Measurements from ENCODE around the gene PSMD13. TPM values are rescaled to one million over a fixed set of nuclear protein-coding genes. Genes with fewer than 3 reads are reported as not detected.
A peak's percentile ranks its signal among the peaks of the same experiment; 100 is the strongest.
"Not testable (repeated sequence)": the region's sequence is repeated elsewhere in the genome, so short reads cannot be mapped to it uniquely, and the experiment has no call there.

PSMD13 gene
- polyA plus RNA-seq, 1 donor (not counting 4 experiments of a cell fraction or from before 2014, with no cell fraction given), result 184 TPM

DNA sequence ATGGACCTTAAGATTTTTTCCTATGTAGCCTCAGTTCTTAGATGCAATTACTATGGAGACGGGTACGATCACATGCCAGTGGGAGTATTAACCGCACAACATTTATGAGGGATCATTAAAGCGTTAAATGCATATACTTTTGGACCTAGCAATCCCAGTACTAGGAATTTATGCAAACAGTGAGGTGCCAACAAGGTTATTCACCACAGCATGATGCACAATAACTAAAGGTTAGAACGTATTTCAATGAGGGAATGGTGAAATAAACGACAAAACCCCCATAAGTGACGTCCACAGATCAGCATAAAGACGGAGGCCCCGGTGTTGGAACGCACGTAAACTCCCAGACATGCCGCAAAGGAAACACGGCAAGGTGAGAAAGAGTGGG is 1.2 kb upstream of the PSMD13 start:
- peaks cover 5 to 9% of the 10 kb centered on the region in 2 experiments for H3K36me3 ChIP-seq (ENCODE audit: control insufficient read depth in 2 of 2, extremely low read depth in 1 of 2, insufficient read depth in 2 of 2, low read length in 2 of 2)
- H3K9ac ChIP-seq (ENCODE audit: control insufficient read depth, extremely low read depth, insufficient read depth, low read length), result peak overlapping the region; percentile 84
- no peaks in the 10 kb centered on the region for H3K9me1 ChIP-seq (ENCODE audit: control insufficient read depth, extremely low read depth, insufficient read depth, low read length)
- H3K4me1 ChIP-seq (ENCODE audit: control insufficient read depth, extremely low read depth, insufficient read depth, low read length), result peaks cover 12% of the 10 kb centered on the region
- dilution Hi-C loops (cut with MboI; ENCODE audit: extremely low pct_ligation_motif_present, low sequenced_read_pairs), result no loop called here
- H4K20me1 ChIP-seq (ENCODE audit: control insufficient read depth, extremely low read depth, insufficient read depth, low read length), result no peaks in the 10 kb centered on the region
- peak overlapping the region; percentile 58 for H3K27ac ChIP-seq (ENCODE audit: control insufficient read depth, insufficient read depth, low read length)
- peak overlapping the region; percentile 87 for H2AFZ ChIP-seq (ENCODE audit: control insufficient read depth, low read length)
- H3K27me3 ChIP-seq (ENCODE audit: control insufficient read depth, extremely low read depth, insufficient read depth, low read length), result no peaks in the 10 kb centered on the region
- FAIRE-seq (peak; percentile 9), DNase-seq (ENCODE audit: low read depth, low spot score) (no peak)
- peak overlapping the region; percentile 75 to 98 (median 93) for H3K4me3 ChIP-seq (ENCODE audit: control insufficient read depth in 2 of 3, extremely low read depth in 1 of 3, insufficient read depth in 2 of 3, low read depth in 1 of 3, low read length in 3 of 3)
- H3K9me3 ChIP-seq (ENCODE audit: control insufficient read depth, low read depth, low read length), result no peaks in the 10 kb centered on the region
- no peak for TF ChIP-seq EZH2 (IDR thresholded peaks at IDR 0.05; ENCODE audit: low read length)
- peaks cover 44% of the 10 kb centered on the region for H3K79me2 ChIP-seq (ENCODE audit: control insufficient read depth, insufficient read depth, low read length)
- peak overlapping the region; percentile 100 for H3K4me2 ChIP-seq (ENCODE audit: control insufficient read depth, extremely low read depth, insufficient read depth, low read depth, low read length)

- Histone ChIP-seq H2AFZ (ENCODE audit: control insufficient read depth, low read length) (peak within 1 kb of the TSS; percentile 91), H4K20me1 (ENCODE audit: control insufficient read depth, extremely low read depth, insufficient read depth, low read length) (no peaks in the 10 kb centered on the region), H3K79me2 (ENCODE audit: control insufficient read depth, insufficient read depth, low read length) (peaks cover 49% of the 10 kb centered on the region), H3K9ac (ENCODE audit: control insufficient read depth, extremely low read depth, insufficient read depth, low read length) (peak within 1 kb of the TSS; percentile 92), H3K9me1 (ENCODE audit: control insufficient read depth, extremely low read depth, insufficient read depth, low read length) (no peaks in the 10 kb centered on the region), H3K4me2 (ENCODE audit: control insufficient read depth, extremely low read depth, insufficient read depth, low read depth, low read length) (peak within 1 kb of the TSS; percentile 100), H3K27ac (ENCODE audit: control insufficient read depth, insufficient read depth, low read length) (peak within 1 kb of the TSS; percentile 99), H3K36me3 (ENCODE audit: control insufficient read depth in 2 of 2, extremely low read depth in 1 of 2, insufficient read depth in 2 of 2, low read length in 2 of 2) (peaks cover 5 to 9% of the 10 kb centered on the region in 2 experiments), H3K4me1 (ENCODE audit: control insufficient read depth, extremely low read depth, insufficient read depth, low read length) (peaks cover 12% of the 10 kb centered on the region), H3K4me3 (ENCODE audit: control insufficient read depth in 2 of 3, extremely low read depth in 1 of 3, insufficient read depth in 2 of 3, low read depth in 1 of 3, low read length in 3 of 3) (peak within 1 kb of the TSS; percentile 97 to 99 (median 98)), H3K27me3 (ENCODE audit: control insufficient read depth, extremely low read depth, insufficient read depth, low read length) (no peaks in the 10 kb centered on the region), H3K9me3 (ENCODE audit: control insufficient read depth, low read depth, low read length) (no peaks in the 10 kb centered on the region)
- TF ChIP-seq EZH2 (IDR thresholded peaks at IDR 0.05; ENCODE audit: low read length), result no peak
- TF ChIP-seq, protein P1, sequence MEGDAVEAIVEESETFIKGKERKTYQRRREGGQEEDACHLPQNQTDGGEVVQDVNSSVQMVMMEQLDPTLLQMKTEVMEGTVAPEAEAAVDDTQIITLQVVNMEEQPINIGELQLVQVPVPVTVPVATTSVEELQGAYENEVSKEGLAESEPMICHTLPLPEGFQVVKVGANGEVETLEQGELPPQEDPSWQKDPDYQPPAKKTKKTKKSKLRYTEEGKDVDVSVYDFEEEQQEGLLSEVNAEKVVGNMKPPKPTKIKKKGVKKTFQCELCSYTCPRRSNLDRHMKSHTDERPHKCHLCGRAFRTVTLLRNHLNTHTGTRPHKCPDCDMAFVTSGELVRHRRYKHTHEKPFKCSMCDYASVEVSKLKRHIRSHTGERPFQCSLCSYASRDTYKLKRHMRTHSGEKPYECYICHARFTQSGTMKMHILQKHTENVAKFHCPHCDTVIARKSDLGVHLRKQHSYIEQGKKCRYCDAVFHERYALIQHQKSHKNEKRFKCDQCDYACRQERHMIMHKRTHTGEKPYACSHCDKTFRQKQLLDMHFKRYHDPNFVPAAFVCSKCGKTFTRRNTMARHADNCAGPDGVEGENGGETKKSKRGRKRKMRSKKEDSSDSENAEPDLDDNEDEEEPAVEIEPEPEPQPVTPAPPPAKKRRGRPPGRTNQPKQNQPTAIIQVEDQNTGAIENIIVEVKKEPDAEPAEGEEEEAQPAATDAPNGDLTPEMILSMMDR (optimal IDR thresholded peaks at IDR 0.05 in 1 of 3, IDR thresholded peaks at IDR 0.05 in 1 of 3, conservative IDR thresholded peaks at IDR 0.05 in 1 of 3; ENCODE audit: extremely low read depth in 1 of 3, insufficient read depth in 2 of 3, low read length in 3 of 3), result no peak
- FAIRE-seq (no peak), DNase-seq (ENCODE audit: low read depth, low spot score) (no peak)
- dilution Hi-C loops (cut with MboI; ENCODE audit: extremely low pct_ligation_motif_present, low sequenced_read_pairs), result no loop called here
Observed at GRCh38 chr11:235997-236773, 591 bp upstream of the PSMD13 start, which contains the start of gene SIRT3. Gene SIRT3, minus strand, starts transcription at chr11:236342. Its CDS starts 14 bp downstream, at chr11:236328.

DNA sequence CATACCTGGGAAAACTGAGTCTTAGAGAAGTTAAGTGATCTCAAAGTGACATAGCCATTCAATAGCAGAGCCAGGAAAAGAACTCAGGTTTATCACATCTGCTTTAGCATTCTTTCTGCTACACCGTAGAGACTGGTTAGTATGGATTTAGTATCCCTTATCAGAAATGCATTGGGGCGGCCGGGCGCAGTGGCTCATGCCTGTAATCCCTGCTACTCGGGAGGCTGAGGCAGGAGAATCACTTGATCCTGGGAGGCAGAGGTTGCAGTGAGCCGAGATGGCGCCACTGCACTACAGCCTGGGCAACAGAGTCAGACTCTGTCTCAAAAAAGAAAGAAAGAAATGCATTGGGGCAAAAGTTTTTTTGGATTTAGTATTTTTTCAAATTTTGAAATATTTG is 1.6 kb downstream of the PSMD13 start:
- H3K36me3 ChIP-seq (ENCODE audit: control insufficient read depth in 2 of 2, extremely low read depth in 1 of 2, insufficient read depth in 2 of 2, low read length in 2 of 2), result peaks cover 13 to 20% of the 10 kb centered on the region in 2 experiments
- H4K20me1 ChIP-seq (ENCODE audit: control insufficient read depth, extremely low read depth, insufficient read depth, low read length); dilution Hi-C loops (cut with MboI; ENCODE audit: extremely low pct_ligation_motif_present, low sequenced_read_pairs); DNase-seq (ENCODE audit: low read depth, low spot score); H3K4me3 ChIP-seq (ENCODE audit: control insufficient read depth in 2 of 3, extremely low read depth in 1 of 3, insufficient read depth in 2 of 3, low read depth in 1 of 3, low read length in 3 of 3); FAIRE-seq; H3K27ac ChIP-seq (ENCODE audit: control insufficient read depth, insufficient read depth, low read length); H3K9me3 ChIP-seq (ENCODE audit: control insufficient read depth, low read depth, low read length); H3K27me3 ChIP-seq (ENCODE audit: control insufficient read depth, extremely low read depth, insufficient read depth, low read length); H3K9me1 ChIP-seq (ENCODE audit: control insufficient read depth, extremely low read depth, insufficient read depth, low read length); H2AFZ ChIP-seq (ENCODE audit: control insufficient read depth, low read length); H3K9ac ChIP-seq (ENCODE audit: control insufficient read depth, extremely low read depth, insufficient read depth, low read length): not testable (repeated sequence)
- H3K4me2 ChIP-seq (ENCODE audit: control insufficient read depth, extremely low read depth, insufficient read depth, low read depth, low read length), result peak overlapping the region; percentile 100
- H3K4me1 ChIP-seq (ENCODE audit: control insufficient read depth, extremely low read depth, insufficient read depth, low read length), result peaks cover 12% of the 10 kb centered on the region
- peaks cover 59% of the 10 kb centered on the region for H3K79me2 ChIP-seq (ENCODE audit: control insufficient read depth, insufficient read depth, low read length)

Data from keratinocyte (primary cell).